Body of pancreas (tissue), 4 donors: ENCODE data around the gene GALNT9.

Experiments used
- CTCF ChIP-seq, 7 experiments: fragments of 450-650 bp in 4 of 7; fragments of 200-600 bp in 3 of 7; sonication (generic) in 3 of 7; IDR thresholded peaks; one replicate each; pipeline ENCODE4 v1.5.1; 2016 to 2019; ENCODE audit warnings: antibody characterized with exemption in 7 of 7
- POLR2A ChIP-seq, 3 donors: fragments of 450-650 bp; IDR thresholded peaks; one replicate each; pipeline ENCODE4 v1.6.1; 2016; ENCODE audit warnings: antibody characterized with exemption in 3 of 3, mild to moderate bottlenecking in 2 of 3

- TF ChIP-seq CTCF (IDR thresholded peaks at IDR 0.05) (no peak), POLR2A (IDR thresholded peaks at IDR 0.05) (no peak)
These were observed 6.0 kb downstream of the GALNT9 start for GRCh38 chr12:132323171-132324010.
